ENCODE measurements around the gene SERPINE2. TPM values are rescaled to one million over a fixed set of nuclear protein-coding genes. Genes with fewer than 3 reads are reported as not detected.

SERPINE2 gene
- total and polyA plus RNA-seq, 3 experiments from 2014 or later, result 2.2 to 6.4 (median 5.0) TPM

GRCh38 chr2:223973606-223974005 lies 65.5 kb downstream of the SERPINE2 start:
- peaks cover 3 to 12% (median 5%) of the 10 kb centered on the region in 3 donors for H3K4me1 Mint-ChIP-seq
- H3K4me3 ChIP-seq (ENCODE audit: low read length), result no peak overlapping the region
- POLR2A ChIA-PET, result no interaction called here

DNA sequence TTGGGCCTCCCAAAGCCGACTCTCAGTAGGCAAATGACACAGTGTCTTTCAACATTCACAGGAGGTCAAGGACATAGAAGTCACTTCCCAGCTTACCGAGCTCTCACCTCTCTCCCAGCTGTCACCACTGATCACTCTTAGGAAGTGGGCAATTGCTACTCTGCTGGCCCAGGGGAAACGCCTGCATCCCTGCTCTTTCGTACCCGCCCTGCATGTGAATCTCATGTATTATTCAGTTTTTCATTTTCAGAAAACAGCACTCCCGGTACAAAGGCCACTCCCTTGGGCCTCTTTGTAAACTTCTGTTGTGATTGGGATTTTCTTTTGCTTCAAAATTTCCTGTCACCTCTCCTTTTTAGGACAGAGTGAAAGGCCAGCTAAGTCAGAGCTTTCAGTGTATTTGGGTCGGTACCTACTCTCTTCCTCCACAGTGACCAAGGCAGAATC lies 66.4 kb downstream of the SERPINE2 start:
- Mint-ChIP-seq H3K4me1 (peaks cover 3 to 12% (median 5%) of the 10 kb centered on the region in 3 donors), H3K4me3 (no peak overlapping the region), H3K27ac (no peak overlapping the region), H3K27me3 (peaks cover 0 to 4% of the 10 kb centered on the region in 2 donors), H3K36me3 (peaks cover 0 to 9% (median 6%) of the 10 kb centered on the region in 3 donors), H3K9me3 (no peaks in the 10 kb centered on the region)
- H3K27me3 ChIP-seq (ENCODE audit: insufficient read depth, low read length, poor library complexity, severe bottlenecking), result no peaks in the 10 kb centered on the region
- no peaks in the 10 kb centered on the region for H3K36me3 ChIP-seq (ENCODE audit: insufficient read depth, low read length)
- no peak overlapping the region for H3K4me3 ChIP-seq (ENCODE audit: low read length)
- POLR2A ChIA-PET, result interaction anchor here (0.7 kb wide), 1 partner anchor 11 kb away, joined by 3 read pairs; no protein-coding TSS in a partner anchor
- no peaks in the 10 kb centered on the region for H3K4me1 ChIP-seq (ENCODE audit: insufficient read depth, low read length)
- CTCF ChIA-PET, result interaction anchor here (1.2 kb wide), 1 partner anchor 21 kb away, joined by 3 read pairs; no protein-coding TSS in a partner anchor
- no peak overlapping the region for H3K27ac ChIP-seq (ENCODE audit: low read depth, low read length)
- H3K9me3 ChIP-seq (ENCODE audit: low read length), result no peaks in the 10 kb centered on the region
- no peak for DNase-seq

More at GRCh38 chr2:223973606-223974005, 65.5 kb downstream of the SERPINE2 start:
- H3K4me3 Mint-ChIP-seq, result no peak overlapping the region
- H3K36me3 Mint-ChIP-seq, result peaks cover 0 to 6% (median under 1%) of the 10 kb centered on the region in 3 donors
- no peak for DNase-seq
- no peaks in the 10 kb centered on the region for H3K4me1 ChIP-seq (ENCODE audit: insufficient read depth, low read length)
- no peak overlapping the region for H3K27ac ChIP-seq (ENCODE audit: low read depth, low read length)
- peaks cover 0 to 4% of the 10 kb centered on the region in 2 donors for H3K27me3 Mint-ChIP-seq
- CTCF ChIA-PET, result no interaction called here
- no peaks in the 10 kb centered on the region for H3K9me3 ChIP-seq (ENCODE audit: low read length)
- H3K9me3 Mint-ChIP-seq, result no peaks in the 10 kb centered on the region
- no peaks in the 10 kb centered on the region for H3K36me3 ChIP-seq (ENCODE audit: insufficient read depth, low read length)
- H3K27ac Mint-ChIP-seq, result no peak overlapping the region
- H3K27me3 ChIP-seq (ENCODE audit: insufficient read depth, low read length, poor library complexity, severe bottlenecking), result no peaks in the 10 kb centered on the region

DNA sequence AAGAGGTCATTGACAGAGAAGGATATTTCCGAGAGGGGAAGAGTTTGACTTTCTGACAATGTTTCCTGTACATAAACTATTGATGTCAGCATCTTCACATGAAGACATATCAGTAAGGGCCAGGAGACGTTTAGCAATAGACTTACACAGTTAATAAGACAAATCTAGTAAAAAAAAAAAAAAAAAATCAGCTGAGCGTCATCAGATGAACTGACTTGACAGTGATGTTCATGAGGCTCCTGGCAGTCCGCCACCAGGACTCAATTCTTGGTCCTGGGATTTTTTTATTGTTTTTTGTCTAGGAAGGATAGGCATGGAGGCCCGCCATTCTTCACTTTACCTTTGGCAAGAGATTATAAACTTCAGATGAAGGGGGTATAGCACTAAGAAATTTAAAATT lies 67.4 kb downstream of the SERPINE2 start:
- peaks cover 6% of the 10 kb centered on the region for H3K36me3 ChIP-seq (ENCODE audit: insufficient read depth, low read length)
- no peaks in the 10 kb centered on the region for H3K27me3 Mint-ChIP-seq
- H3K9me3 ChIP-seq (ENCODE audit: low read length), result no peaks in the 10 kb centered on the region
- H3K4me3 ChIP-seq (ENCODE audit: low read length), result no peak overlapping the region
- H3K4me1 Mint-ChIP-seq, result peaks cover 3 to 12% (median 5%) of the 10 kb centered on the region in 3 donors
- no peak for DNase-seq
- H3K27me3 ChIP-seq (ENCODE audit: insufficient read depth, low read length, poor library complexity, severe bottlenecking), result no peaks in the 10 kb centered on the region
- no peak overlapping the region for H3K4me3 Mint-ChIP-seq
- H3K27ac ChIP-seq (ENCODE audit: low read depth, low read length), result no peak overlapping the region
- ChIA-PET POLR2A (interaction anchor here (0.7 kb wide), 1 partner anchor 10 kb away, joined by 3 read pairs; no protein-coding TSS in a partner anchor), CTCF (interaction anchor here (0.9 to 5.1 kb wide), 4 partner anchors 11 to 313 kb away, joined by 3 to 40 read pairs (median 20); no protein-coding TSS in a partner anchor)
- H3K4me1 ChIP-seq (ENCODE audit: insufficient read depth, low read length), result no peaks in the 10 kb centered on the region
- peaks cover under 1 to 18% (median 7%) of the 10 kb centered on the region in 3 donors for H3K36me3 Mint-ChIP-seq
- H3K9me3 Mint-ChIP-seq, result no peaks in the 10 kb centered on the region
- no peak overlapping the region for H3K27ac Mint-ChIP-seq

DNA sequence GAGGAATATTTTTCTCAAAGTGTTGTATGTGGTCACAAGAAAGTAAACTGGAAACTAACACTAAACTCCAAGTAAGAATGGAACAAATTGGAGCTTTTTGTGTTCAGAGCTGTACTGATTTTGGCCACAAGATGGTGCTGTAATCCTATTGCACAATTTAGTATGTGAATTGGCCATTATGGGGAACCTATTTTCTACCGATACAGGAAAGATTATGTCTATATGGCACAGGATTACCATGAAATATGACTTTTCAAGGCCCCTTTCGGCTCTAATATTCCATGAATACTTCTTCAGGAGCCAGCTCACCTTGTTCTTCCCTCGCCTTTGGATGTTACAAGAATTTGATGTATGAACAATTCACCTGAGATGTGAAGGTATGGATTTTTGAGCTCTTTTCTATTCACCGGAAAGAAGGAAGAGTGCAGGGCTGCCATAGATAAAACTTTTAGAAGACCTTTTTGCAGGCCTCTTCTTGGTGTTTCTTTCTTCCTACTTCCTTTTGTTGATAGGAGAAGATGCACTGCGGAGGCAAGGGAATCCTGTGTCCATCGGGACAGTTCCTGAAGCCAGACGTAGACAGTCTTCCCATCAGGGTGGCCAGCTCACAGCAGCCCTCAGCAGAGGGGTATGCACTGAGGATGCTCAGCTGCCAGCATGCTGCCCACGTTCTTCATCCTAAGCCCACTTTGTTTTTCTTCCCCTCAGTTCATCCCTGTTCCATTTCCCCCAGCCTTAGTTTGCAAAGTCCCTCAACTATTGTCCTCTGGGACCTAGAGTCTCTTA lies 68.5 kb downstream of the SERPINE2 start:
- H3K4me3 ChIP-seq (ENCODE audit: low read length), result no peak overlapping the region
- H3K36me3 Mint-ChIP-seq, result peaks cover 4 to 24% (median 11%) of the 10 kb centered on the region in 3 donors
- H3K36me3 ChIP-seq (ENCODE audit: insufficient read depth, low read length), result peaks cover 9% of the 10 kb centered on the region
- H3K27ac ChIP-seq (ENCODE audit: low read depth, low read length), result no peak overlapping the region
- DNase-seq, result peak; percentile 26 to 54 (median 35)
- H3K27ac Mint-ChIP-seq, result peak overlapping the region in 1 of 8 donors; percentile 64
- H3K4me1 Mint-ChIP-seq, result peaks cover 3 to 16% (median 5%) of the 10 kb centered on the region in 3 donors
- POLR2A ChIA-PET, result interaction anchor here (1.4 kb wide), 1 partner anchor 11 kb away, joined by 3 read pairs; no protein-coding TSS in a partner anchor
- CTCF ChIA-PET, result interaction anchor here (0.9 to 5.1 kb wide), 18 partner anchors 10 to 399 kb away, joined by 3 to 40 read pairs (median 4); partner anchors contain the start of gene MRPL44
- no peaks in the 10 kb centered on the region for H3K4me1 ChIP-seq (ENCODE audit: insufficient read depth, low read length)
- no peaks in the 10 kb centered on the region for H3K27me3 ChIP-seq (ENCODE audit: insufficient read depth, low read length, poor library complexity, severe bottlenecking)
- H3K9me3 ChIP-seq (ENCODE audit: low read length), result no peaks in the 10 kb centered on the region
- H3K9me3 Mint-ChIP-seq, result no peaks in the 10 kb centered on the region
- no peaks in the 10 kb centered on the region for H3K27me3 Mint-ChIP-seq
- H3K4me3 Mint-ChIP-seq, result no peak overlapping the region

GRCh38 chr2:223969856-223970255 lies 69.2 kb downstream of the SERPINE2 start:
- H3K27ac Mint-ChIP-seq, result no peak overlapping the region
- CTCF ChIA-PET, result interaction anchor here (1.0 to 5.1 kb wide), 16 partner anchors 9 to 399 kb away, joined by 3 to 40 read pairs (median 4); partner anchors contain the start of gene MRPL44
- no peak for DNase-seq
- H3K4me1 ChIP-seq (ENCODE audit: insufficient read depth, low read length), result no peaks in the 10 kb centered on the region
- POLR2A ChIA-PET, result interaction anchor here (1.4 kb wide), 1 partner anchor 10 kb away, joined by 3 read pairs; no protein-coding TSS in a partner anchor
- H3K36me3 Mint-ChIP-seq, result peaks cover 4 to 28% (median 11%) of the 10 kb centered on the region in 3 donors
- H3K27me3 ChIP-seq (ENCODE audit: insufficient read depth, low read length, poor library complexity, severe bottlenecking), result no peaks in the 10 kb centered on the region
- H3K36me3 ChIP-seq (ENCODE audit: insufficient read depth, low read length), result peaks cover 11% of the 10 kb centered on the region
- peaks cover 3 to 16% (median 8%) of the 10 kb centered on the region in 3 donors for H3K4me1 Mint-ChIP-seq
- H3K4me3 Mint-ChIP-seq, result no peak overlapping the region
- no peaks in the 10 kb centered on the region for H3K9me3 Mint-ChIP-seq
- no peak overlapping the region for H3K27ac ChIP-seq (ENCODE audit: low read depth, low read length)
- no peak overlapping the region for H3K4me3 ChIP-seq (ENCODE audit: low read length)
- no peaks in the 10 kb centered on the region for H3K9me3 ChIP-seq (ENCODE audit: low read length)
- no peaks in the 10 kb centered on the region for H3K27me3 Mint-ChIP-seq

DNA sequence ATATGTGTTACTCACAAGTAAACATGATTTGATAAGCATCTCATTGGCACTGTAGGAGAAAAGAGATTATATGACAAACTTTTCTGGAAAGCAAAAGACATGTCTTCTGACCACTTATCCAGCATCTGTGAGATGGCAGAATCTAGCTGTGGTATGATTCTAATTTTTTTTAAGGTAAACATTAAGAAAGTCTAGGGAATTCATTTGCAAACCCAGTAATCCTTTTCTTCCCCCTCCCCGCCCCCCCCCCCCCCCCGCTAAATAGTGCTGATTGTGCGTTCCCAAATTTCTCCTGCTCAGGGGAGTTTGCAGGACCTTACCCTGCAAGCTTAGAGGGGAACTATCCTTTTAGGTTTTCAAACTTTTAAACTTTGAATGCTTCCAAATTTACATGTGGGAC lies 69.8 kb downstream of the SERPINE2 start:
- Mint-ChIP-seq H3K9me3 (no peaks in the 10 kb centered on the region), H3K27ac (no peak overlapping the region), H3K4me3 (no peak overlapping the region), H3K27me3 (no peaks in the 10 kb centered on the region), H3K4me1 (peaks cover 3 to 21% (median 11%) of the 10 kb centered on the region in 3 donors), H3K36me3 (peaks cover 4 to 33% (median 11%) of the 10 kb centered on the region in 3 donors)
- no peaks in the 10 kb centered on the region for H3K4me1 ChIP-seq (ENCODE audit: insufficient read depth, low read length)
- peaks cover 11% of the 10 kb centered on the region for H3K36me3 ChIP-seq (ENCODE audit: insufficient read depth, low read length)
- no peaks in the 10 kb centered on the region for H3K9me3 ChIP-seq (ENCODE audit: low read length)
- POLR2A ChIA-PET, result interaction anchor here (1.4 kb wide), 1 partner anchor 10 kb away, joined by 3 read pairs; no protein-coding TSS in a partner anchor
- H3K27me3 ChIP-seq (ENCODE audit: insufficient read depth, low read length, poor library complexity, severe bottlenecking), result no peaks in the 10 kb centered on the region
- DNase-seq, result no peak
- no peak overlapping the region for H3K27ac ChIP-seq (ENCODE audit: low read depth, low read length)
- H3K4me3 ChIP-seq (ENCODE audit: low read length), result no peak overlapping the region
- CTCF ChIA-PET, result interaction anchor here (1.0 to 5.1 kb wide), 8 partner anchors 12 to 400 kb away, joined by 3 to 40 read pairs (median 6); partner anchors contain the start of gene MRPL44

DNA sequence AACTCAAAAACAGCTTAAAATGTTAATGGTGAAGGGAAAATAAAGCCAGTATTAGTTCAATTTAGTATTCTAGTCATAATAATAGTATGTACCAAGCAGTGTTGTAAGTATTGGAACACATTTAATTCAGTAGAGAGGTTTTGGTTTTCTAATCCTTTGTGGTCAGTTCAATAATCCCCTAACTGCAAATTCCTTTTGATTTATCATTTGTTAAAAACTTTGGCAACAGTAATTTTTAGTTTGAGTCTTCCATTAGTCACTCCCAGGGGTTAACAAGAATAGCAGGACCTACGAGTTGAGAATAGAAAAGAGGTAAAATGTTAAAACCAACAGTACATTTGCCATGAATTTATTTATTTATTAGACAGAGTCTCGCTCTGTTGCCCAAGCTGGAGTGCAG lies 71.1 kb downstream of the SERPINE2 start:
- Mint-ChIP-seq H3K36me3 (peaks cover 4 to 40% (median 11%) of the 10 kb centered on the region in 3 donors), H3K27me3 (no peaks in the 10 kb centered on the region), H3K27ac (no peak overlapping the region), H3K4me3 (no peak overlapping the region), H3K4me1 (peaks cover 8 to 32% (median 23%) of the 10 kb centered on the region in 3 donors), H3K9me3 (no peaks in the 10 kb centered on the region)
- Histone ChIP-seq H3K27me3 (ENCODE audit: insufficient read depth, low read length, poor library complexity, severe bottlenecking) (no peaks in the 10 kb centered on the region), H3K4me3 (ENCODE audit: low read length) (no peak overlapping the region), H3K9me3 (ENCODE audit: low read length) (no peaks in the 10 kb centered on the region), H3K27ac (ENCODE audit: low read depth, low read length) (no peak overlapping the region), H3K4me1 (ENCODE audit: insufficient read depth, low read length) (peaks cover 3% of the 10 kb centered on the region), H3K36me3 (ENCODE audit: insufficient read depth, low read length) (peaks cover 18% of the 10 kb centered on the region)
- POLR2A ChIA-PET, result no interaction called here
- CTCF ChIA-PET, result interaction anchor here (3.8 to 5.1 kb wide), 2 partner anchors 26 to 316 kb away, joined by 18 to 40 read pairs; no protein-coding TSS in a partner anchor
- DNase-seq, result no peak

Measured in CD8-positive, alpha-beta memory T cell (primary cell).